SH-SY5Y (cell line): ENCODE results near the gene RIOK2.

Experiments used
- GATA2 ChIP-seq: IDR thresholded peaks from 2 replicates; pipeline ENCODE4 v1.6.1; 2011; ENCODE audit warnings: mild to moderate bottlenecking, low read depth, low read length
- GATA3 ChIP-seq: IDR thresholded peaks from 2 replicates; pipeline ENCODE4 v1.6.1; 2011; ENCODE audit warnings: low read depth, mild to moderate bottlenecking, low read length, moderate library complexity

GRCh38 chr5:97181856-97182545 is 1.0 kb downstream of the RIOK2 start:
- TF ChIP-seq GATA2: no peak
- TF ChIP-seq GATA3: no peak
